ENCODE measurements around the gene THSD7A. TPM values are rescaled to one million over a fixed set of nuclear protein-coding genes. Genes with fewer than 3 reads are reported as not detected.

Gene THSD7A
- total and polyA plus RNA-seq, 9 of the 15 experiments (the other 6 are each of a cell fraction or from before 2014, with no cell fraction given): 0.01 to 0.02 TPM; not detected in 7

GRCh38 chr7:11655642-11656041 is 176.4 kb downstream of the THSD7A start:
- TF ChIP-seq IRF2 (CRISPR knock-in tag; IDR thresholded peaks at IDR 0.05) (no peak), ZKSCAN3 (CRISPR knock-in tag; IDR thresholded peaks at IDR 0.05) (no peak), HSF4 (CRISPR knock-in tag; IDR thresholded peaks at IDR 0.05; ENCODE audit: borderline replicate concordance) (no peak), GABPB2 (CRISPR knock-in tag; conservative IDR thresholded peaks at IDR 0.05) (no peak), ZNF124 (CRISPR knock-in tag; IDR thresholded peaks at IDR 0.05) (no peak), BCL6 (CRISPR knock-in tag; IDR thresholded peaks at IDR 0.05) (no peak), SAP30 (IDR thresholded peaks at IDR 0.05; ENCODE audit: borderline replicate concordance, insufficient read depth, low read depth, low read length, poor library complexity, severe bottlenecking) (no peak), NR2C1 (IDR thresholded peaks at IDR 0.05) (no peak), NR2C1 (tag; IDR thresholded peaks at IDR 0.05) (no peak), NCOA4 (IDR thresholded peaks at IDR 0.05; ENCODE audit: partially characterized antibody) (no peak), GATAD2B (IDR thresholded peaks at IDR 0.05; ENCODE audit: borderline replicate concordance) (no peak)
- TF ChIP-seq, protein P1, sequence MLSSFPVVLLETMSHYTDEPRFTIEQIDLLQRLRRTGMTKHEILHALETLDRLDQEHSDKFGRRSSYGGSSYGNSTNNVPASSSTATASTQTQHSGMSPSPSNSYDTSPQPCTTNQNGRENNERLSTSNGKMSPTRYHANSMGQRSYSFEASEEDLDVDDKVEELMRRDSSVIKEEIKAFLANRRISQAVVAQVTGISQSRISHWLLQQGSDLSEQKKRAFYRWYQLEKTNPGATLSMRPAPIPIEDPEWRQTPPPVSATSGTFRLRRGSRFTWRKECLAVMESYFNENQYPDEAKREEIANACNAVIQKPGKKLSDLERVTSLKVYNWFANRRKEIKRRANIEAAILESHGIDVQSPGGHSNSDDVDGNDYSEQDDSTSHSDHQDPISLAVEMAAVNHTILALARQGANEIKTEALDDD (IDR thresholded peaks at IDR 0.05): no peak
- TF ChIP-seq, protein P2, sequence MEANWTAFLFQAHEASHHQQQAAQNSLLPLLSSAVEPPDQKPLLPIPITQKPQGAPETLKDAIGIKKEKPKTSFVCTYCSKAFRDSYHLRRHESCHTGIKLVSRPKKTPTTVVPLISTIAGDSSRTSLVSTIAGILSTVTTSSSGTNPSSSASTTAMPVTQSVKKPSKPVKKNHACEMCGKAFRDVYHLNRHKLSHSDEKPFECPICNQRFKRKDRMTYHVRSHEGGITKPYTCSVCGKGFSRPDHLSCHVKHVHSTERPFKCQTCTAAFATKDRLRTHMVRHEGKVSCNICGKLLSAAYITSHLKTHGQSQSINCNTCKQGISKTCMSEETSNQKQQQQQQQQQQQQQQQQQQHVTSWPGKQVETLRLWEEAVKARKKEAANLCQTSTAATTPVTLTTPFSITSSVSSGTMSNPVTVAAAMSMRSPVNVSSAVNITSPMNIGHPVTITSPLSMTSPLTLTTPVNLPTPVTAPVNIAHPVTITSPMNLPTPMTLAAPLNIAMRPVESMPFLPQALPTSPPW (CRISPR knock-in tag; IDR thresholded peaks at IDR 0.05): no peak
- TF ChIP-seq, protein P3, sequence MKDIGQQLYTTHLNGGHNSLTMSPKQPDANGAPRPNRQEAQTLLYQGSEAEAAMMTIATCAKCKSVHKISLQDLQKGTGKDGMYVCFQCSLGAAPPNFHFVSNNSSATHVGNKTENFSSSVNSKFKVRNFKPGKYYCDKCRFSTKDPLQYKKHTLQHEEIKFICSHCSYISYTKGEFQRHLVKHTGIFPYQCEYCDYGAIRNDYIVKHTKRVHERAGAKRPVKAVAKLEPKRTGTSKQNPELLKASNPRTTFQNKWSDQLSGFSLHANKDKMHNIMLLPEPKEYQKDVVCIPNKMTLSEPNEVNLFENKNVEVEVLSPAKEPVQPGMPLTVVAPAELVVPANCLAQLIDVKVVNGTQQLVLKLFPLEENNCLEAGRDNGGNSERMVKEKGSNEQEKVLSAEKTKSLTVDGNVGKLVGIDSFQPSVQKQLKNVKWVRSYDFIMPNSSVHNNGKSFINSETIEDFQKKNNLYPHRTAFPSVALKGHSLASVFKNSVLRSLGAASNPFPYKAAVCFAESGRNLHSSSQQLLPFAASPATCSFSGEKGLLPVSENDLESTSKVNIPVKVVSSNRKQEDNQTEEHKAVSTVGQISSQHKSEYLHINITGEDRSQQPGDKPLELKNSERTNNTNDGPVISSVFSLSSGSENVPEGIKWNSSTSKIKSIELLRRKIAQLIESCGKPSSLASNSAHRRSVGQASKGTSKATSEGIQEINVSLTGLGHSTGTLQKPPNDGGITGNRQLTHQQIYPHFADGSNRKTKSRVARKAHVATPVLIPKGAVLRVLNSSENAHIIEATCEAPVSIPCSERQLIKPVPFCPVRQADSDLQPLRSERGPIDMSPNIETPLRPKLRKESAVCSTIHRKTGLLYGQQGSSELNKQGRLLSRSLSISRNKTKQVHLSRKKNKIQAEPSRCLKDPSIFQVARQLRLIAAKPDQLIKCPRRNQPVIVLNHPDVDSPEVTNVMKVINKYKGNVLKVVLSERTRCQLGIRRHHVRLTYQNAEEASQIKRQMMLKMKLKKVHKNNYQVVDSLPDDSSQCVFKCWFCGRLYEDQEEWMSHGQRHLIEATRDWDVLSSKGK (CRISPR knock-in tag; IDR thresholded peaks at IDR 0.05): no peak
- no peak for FAIRE-seq
- no peaks in the 10 kb centered on the region for H3K79me2 ChIP-seq (ENCODE audit: control insufficient read depth, insufficient read depth, low read length)
- H3K9me3 ChIP-seq (replicated peaks; ENCODE audit: control insufficient read depth, insufficient read depth, low read depth, low read length): no peaks in the 10 kb centered on the region
- no peaks in the 10 kb centered on the region for H3K36me3 ChIP-seq (ENCODE audit: control insufficient read depth, insufficient read depth, low read length)
- no peak for DNase-seq (ENCODE audit: extremely low read depth in 1 of 4, low spot score in 3 of 4)
- WGBS (ENCODE audit: insufficient coverage, low coverage, missing lambda C conversion rate): 0% methylated on average over 1 of the region's 1 CpG
- no TSS peak for BruUV-seq (replicated peaks)
- no peak overlapping the region for H2AFZ ChIP-seq (ENCODE audit: low read depth, low read length)
- H3K9ac ChIP-seq (ENCODE audit: insufficient read depth in 1 of 2, low read depth in 2 of 2, low read length in 2 of 2): no peak overlapping the region
- no peak overlapping the region for H3K4me2 ChIP-seq (ENCODE audit: insufficient read depth, low read length)
- intact Hi-C loops (cut with micrococcal nuclease) (no loop called here), in situ Hi-C loops (cut with MboI) (no loop called here)
- POLR2A ChIA-PET: no interaction called here
- no peaks in the 10 kb centered on the region for H3K9me1 ChIP-seq (ENCODE audit: control insufficient read depth, insufficient read depth, low read length)
- no peaks in the 10 kb centered on the region for H3K27me3 ChIP-seq (ENCODE audit: control insufficient read depth in 2 of 2, insufficient read depth in 2 of 2, low read length in 2 of 2)
- no peaks in the 10 kb centered on the region for H3K4me1 ChIP-seq (replicated peaks in 1 of 2; ENCODE audit: control insufficient read depth in 2 of 2, insufficient read depth in 2 of 2, low read length in 2 of 2)
- no peak for ATAC-seq
- H4K20me1 ChIP-seq (replicated peaks; ENCODE audit: control insufficient read depth, insufficient read depth, low read length): no peaks in the 10 kb centered on the region
- H3K27ac ChIP-seq (ENCODE audit: extremely low read depth, low read depth, low read length): no peak overlapping the region
- CTCF ChIA-PET (ENCODE audit: low intra/inter-chr PET ratio): no interaction called here
- H3K4me3 ChIP-seq: no peak overlapping the region
